Spleen (tissue), 11 donors: Measurements from ENCODE around the gene AGPAT3. TPM values are rescaled to one million over a fixed set of nuclear protein-coding genes. Genes with fewer than 3 reads are reported as not detected.

Experiments used
- DNase-seq: peaks from one replicate; pipeline ENCODE4 v3.0.0-alpha.2; 2020
- H3K27ac ChIP-seq, 8 donors: fragments of 200-600 bp; sonication (generic) in 7 of 8; 1 replicate in 4 of 8; 2 replicates in 4 of 8; pipeline versions ENCODE4 v1.5.0 to v1.8.0; 2016 to 2021; ENCODE audit warnings: inconsistent platforms in 4 of 8, mild to moderate bottlenecking in 4 of 8, moderate library complexity in 1 of 8
- H3K27me3 ChIP-seq, 7 donors: fragments of 200-600 bp; sonication (generic) in 6 of 7; replicated peaks in 1 of 7; 1 replicate in 4 of 7; 2 replicates in 3 of 7; pipeline versions ENCODE4 v1.5.0 to v1.8.0; 2016 to 2021; ENCODE audit warnings: inconsistent platforms in 3 of 7, mild to moderate bottlenecking in 1 of 7
- H3K36me3 ChIP-seq, 6 donors: fragments of 200-600 bp; sonication (generic) in 5 of 6; 1 replicate in 4 of 6; 2 replicates in 2 of 6; pipeline versions ENCODE4 v1.5.0 to v1.8.0; 2016 to 2021; ENCODE audit warnings: inconsistent platforms in 2 of 6
- H3K4me1 ChIP-seq, 6 donors: fragments of 200-600 bp; sonication (generic) in 5 of 6; 1 replicate in 3 of 6; 2 replicates in 3 of 6; pipeline versions ENCODE4 v1.5.0 to v1.8.0; 2016 to 2021; ENCODE audit warnings: inconsistent platforms in 3 of 6
- H3K4me3 ChIP-seq, 8 donors: fragments of 200-600 bp; sonication (generic) in 7 of 8; 1 replicate in 4 of 8; 2 replicates in 4 of 8; pipeline versions ENCODE4 v1.5.0 to v1.8.0; 2016 to 2021; ENCODE audit warnings: inconsistent platforms in 4 of 8, mild to moderate bottlenecking in 4 of 8, moderate library complexity in 2 of 8
- H3K9me3 ChIP-seq, 8 donors: fragments of 200-600 bp; sonication (generic) in 7 of 8; 1 replicate in 4 of 8; 2 replicates in 4 of 8; pipeline versions ENCODE4 v1.5.0 to v1.8.0; 2016 to 2021; ENCODE audit warnings: inconsistent platforms in 4 of 8
- CTCF ChIP-seq, 11 experiments: fragments of 200-600 bp in 7 of 11; fragments of 450-650 bp in 4 of 11; sonication (generic) in 4 of 11; IDR thresholded peaks in 8 of 11; conservative IDR thresholded peaks in 3 of 11; 1 replicate in 7 of 11; 2 replicates in 4 of 11; pipeline versions ENCODE4 v1.4.0 to v1.8.0; 2016 to 2021; ENCODE audit warnings: antibody characterized with exemption in 11 of 11, inconsistent platforms in 4 of 11, mild to moderate bottlenecking in 1 of 11
- POLR2A ChIP-seq, 3 donors: fragments of 450-650 bp; IDR thresholded peaks; one replicate each; pipeline ENCODE4 v1.5.1; 2017; ENCODE audit warnings: antibody characterized with exemption in 3 of 3, mild to moderate bottlenecking in 1 of 3
- POLR2AphosphoS5 ChIP-seq, 3 donors: sonication (generic); formaldehyde crosslinking; IDR thresholded peaks; one replicate each; pipeline ENCODE4 v1.5.1; 2017; ENCODE audit warnings: antibody characterized with exemption in 3 of 3
- WGBS, 5 donors: extraction: QIAGEN DNeasy Blood & Tissue Kit in 3 of 5; methylation state at CpG; one replicate each; pipeline versions ENCODE4 v1.1.5 to v1.1.7; 2013 to 2018; 5-methylcytosine and 5-hydroxymethylcytosine counted together
- intact Hi-C: fragments of 100-400 bp; cut with DNase I; formaldehyde crosslinking; loops from one replicate; pipeline ENCODE4 v1.15.0; 2023; ENCODE audit warnings: low total_unique reads
- polyA plus RNA-seq, 3 donors: library from polyadenylated mRNA; stranded (reverse); fragments of 200-250 nt; gene quantifications; one replicate each; pipeline ENCODE4 v1.2.1, GENCODE V29; 2013
- total RNA-seq, 7 donors: library from RNA; depleted of rRNA in 3 of 7; stranded (reverse); fragments of >200 nt in 3 of 7; fragmentation: NEBNext Ultra II Directional in 4 of 7; extraction: Animal tissue kit (Norgen Biotek cat#: 25700) in 4 of 7; gene quantifications; one replicate each; pipeline versions ENCODE4 v1.1.0 to v1.2.1, GENCODE V29; 2016 to 2021
- donor health status: healthy with polysubstance abuse.
- donor health status: DM: no; HTN: no; CAD: no; lungs with moderate emphysema.
- donor health status: DM: no; HTN: no; CAD: no.
- donor health status: Bipolar disorder and iron deficiency.
- donor health status: healthy.
- donor health status: DM: no; HTN: no; CAD: no.
- donor health status: DM: yes; HTN: yes; CAD: no.

The AGPAT3 gene
- total and polyA plus RNA-seq, 10 donors = 6.9 to 92.0 (median 56.0) TPM

- no peak overlapping the region for H3K4me3 ChIP-seq
- WGBS, 5 donors = 92 to 96% (median 94%) methylated on average over 13 of the region's 13 CpGs
- DNase-seq = no peak
- H3K27ac ChIP-seq = no peak overlapping the region
- TF ChIP-seq CTCF (IDR thresholded peaks at IDR 0.05 in 8 of 11, conservative IDR thresholded peaks at IDR 0.05 in 3 of 11) = no peak
- TF ChIP-seq POLR2AphosphoS5 (IDR thresholded peaks at IDR 0.05) = no peak
- TF ChIP-seq POLR2A (IDR thresholded peaks at IDR 0.05) = no peak
- intact Hi-C loops = no loop called here
- no peaks in the 10 kb centered on the region for H3K9me3 ChIP-seq
- H3K27me3 ChIP-seq = peaks cover 0 to 3% (median 0%) of the 10 kb centered on the region in 7 donors
- peaks cover 0 to 2% (median under 1%) of the 10 kb centered on the region in 6 donors for H3K4me1 ChIP-seq
- no peaks in the 10 kb centered on the region for H3K36me3 ChIP-seq
Measured at GRCh38 chr21:44005071-44005470, 140.0 kb downstream of the AGPAT3 start.

- peak overlapping the region in 6 of 8 donors; percentile 26 to 68 (median 42) for H3K27ac ChIP-seq
- H3K9me3 ChIP-seq = no peaks in the 10 kb centered on the region
- no peaks in the 10 kb centered on the region for H3K27me3 ChIP-seq
- no peak for TF ChIP-seq CTCF (IDR thresholded peaks at IDR 0.05 in 8 of 11, conservative IDR thresholded peaks at IDR 0.05 in 3 of 11)
- TF ChIP-seq POLR2A (IDR thresholded peaks at IDR 0.05) = no peak
- no peak for TF ChIP-seq POLR2AphosphoS5 (IDR thresholded peaks at IDR 0.05)
- no peak overlapping the region for H3K4me3 ChIP-seq
- no peak for DNase-seq
- H3K36me3 ChIP-seq = no peaks in the 10 kb centered on the region
- peaks cover 0 to 7% (median 3%) of the 10 kb centered on the region in 6 donors for H3K4me1 ChIP-seq
- WGBS, 5 donors = 87 to 95% (median 91%) methylated on average over 9 of the region's 9 CpGs
- intact Hi-C loops = no loop called here
Measured at GRCh38 chr21:44005593-44005992, 140.6 kb downstream of the AGPAT3 start.

- intact Hi-C loops = no loop called here
- peak overlapping the region in 6 of 8 donors; percentile 26 to 68 (median 42) for H3K27ac ChIP-seq
- no peak for TF ChIP-seq POLR2AphosphoS5 (IDR thresholded peaks at IDR 0.05)
- no peak for TF ChIP-seq POLR2A (IDR thresholded peaks at IDR 0.05)
- no peak for TF ChIP-seq CTCF (IDR thresholded peaks at IDR 0.05 in 8 of 11, conservative IDR thresholded peaks at IDR 0.05 in 3 of 11)
- DNase-seq = no peak
- WGBS, 5 donors = 75 to 89% (median 79%) methylated on average over 6 to 9 of the region's 9 CpGs
- no peaks in the 10 kb centered on the region for H3K36me3 ChIP-seq
- no peak overlapping the region for H3K4me3 ChIP-seq
- peaks cover 0 to 12% (median 7%) of the 10 kb centered on the region in 6 donors for H3K4me1 ChIP-seq
- H3K27me3 ChIP-seq = no peaks in the 10 kb centered on the region
- no peaks in the 10 kb centered on the region for H3K9me3 ChIP-seq
Measured at GRCh38 chr21:44006017-44006619, 141.1 kb downstream of the AGPAT3 start.

GRCh38 chr21:44006656-44007055, 141.6 kb downstream of the AGPAT3 start:
- Histone ChIP-seq H3K9me3 (no peaks in the 10 kb centered on the region), H3K4me3 (no peak overlapping the region), H3K27ac (peak overlapping the region in 6 of 8 donors; percentile 8 to 68 (median 38)), H3K36me3 (no peaks in the 10 kb centered on the region), H3K4me1 (peaks cover 0 to 18% (median 13%) of the 10 kb centered on the region in 6 donors), H3K27me3 (no peaks in the 10 kb centered on the region)
- TF ChIP-seq CTCF (IDR thresholded peaks at IDR 0.05 in 8 of 11, conservative IDR thresholded peaks at IDR 0.05 in 3 of 11) (no peak), POLR2AphosphoS5 (IDR thresholded peaks at IDR 0.05) (peak in 2 of 3 donors; percentile 14 to 50)
- 78 to 84% (median 81%) methylated on average over 8 of the region's 8 CpGs for WGBS, 5 donors
- intact Hi-C loops = no loop called here
- DNase-seq = no peak
